ENCODE results near the gene SLC7A4.

- TF ChIP-seq EZH2 (IDR thresholded peaks at IDR 0.05; ENCODE audit: insufficient read depth, low read length) = no peak
- TF ChIP-seq CTCF (IDR thresholded peaks at IDR 0.05; ENCODE audit: insufficient read depth, low read depth, low read length) = no peak
These were observed 35.5 kb downstream of the SLC7A4 start for GRCh38 chr22:20996598-20997535.

All from astrocyte (in vitro differentiated cells and primary cell).